Mesendoderm (in vitro differentiated cells): Measurements from ENCODE around the gene TST. TPM values are rescaled to one million over a fixed set of nuclear protein-coding genes. Genes with fewer than 3 reads are reported as not detected.

Experiments
- small RNA-seq: library from polyadenylated mRNA; stranded (forward); fragments of <200 nt; extraction: miRNeasy Mini kit (QIAGEN cat#:217004); gene quantifications from one replicate; pipeline ENCODE3, GENCODE V24; 2013; ENCODE audit not compliant: insufficient read depth

Gene TST

Small RNA genes lying within 50 kb of the gene (small RNA-seq; reads per million reads assigned to genes)
- not detected for gene RF00019
